ENCODE results near the gene BCAN. TPM values are rescaled to one million over a fixed set of nuclear protein-coding genes. Genes with fewer than 3 reads are reported as not detected.

Gene BCAN, protein sequence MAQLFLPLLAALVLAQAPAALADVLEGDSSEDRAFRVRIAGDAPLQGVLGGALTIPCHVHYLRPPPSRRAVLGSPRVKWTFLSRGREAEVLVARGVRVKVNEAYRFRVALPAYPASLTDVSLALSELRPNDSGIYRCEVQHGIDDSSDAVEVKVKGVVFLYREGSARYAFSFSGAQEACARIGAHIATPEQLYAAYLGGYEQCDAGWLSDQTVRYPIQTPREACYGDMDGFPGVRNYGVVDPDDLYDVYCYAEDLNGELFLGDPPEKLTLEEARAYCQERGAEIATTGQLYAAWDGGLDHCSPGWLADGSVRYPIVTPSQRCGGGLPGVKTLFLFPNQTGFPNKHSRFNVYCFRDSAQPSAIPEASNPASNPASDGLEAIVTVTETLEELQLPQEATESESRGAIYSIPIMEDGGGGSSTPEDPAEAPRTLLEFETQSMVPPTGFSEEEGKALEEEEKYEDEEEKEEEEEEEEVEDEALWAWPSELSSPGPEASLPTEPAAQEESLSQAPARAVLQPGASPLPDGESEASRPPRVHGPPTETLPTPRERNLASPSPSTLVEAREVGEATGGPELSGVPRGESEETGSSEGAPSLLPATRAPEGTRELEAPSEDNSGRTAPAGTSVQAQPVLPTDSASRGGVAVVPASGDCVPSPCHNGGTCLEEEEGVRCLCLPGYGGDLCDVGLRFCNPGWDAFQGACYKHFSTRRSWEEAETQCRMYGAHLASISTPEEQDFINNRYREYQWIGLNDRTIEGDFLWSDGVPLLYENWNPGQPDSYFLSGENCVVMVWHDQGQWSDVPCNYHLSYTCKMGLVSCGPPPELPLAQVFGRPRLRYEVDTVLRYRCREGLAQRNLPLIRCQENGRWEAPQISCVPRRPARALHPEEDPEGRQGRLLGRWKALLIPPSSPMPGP
- total RNA-seq = 1 to 10 TPM in 1 of 4 donors, under 1 TPM in 2, not detected in 1; 0.45 to 1.0 (median 0.99) TPM

DNA sequence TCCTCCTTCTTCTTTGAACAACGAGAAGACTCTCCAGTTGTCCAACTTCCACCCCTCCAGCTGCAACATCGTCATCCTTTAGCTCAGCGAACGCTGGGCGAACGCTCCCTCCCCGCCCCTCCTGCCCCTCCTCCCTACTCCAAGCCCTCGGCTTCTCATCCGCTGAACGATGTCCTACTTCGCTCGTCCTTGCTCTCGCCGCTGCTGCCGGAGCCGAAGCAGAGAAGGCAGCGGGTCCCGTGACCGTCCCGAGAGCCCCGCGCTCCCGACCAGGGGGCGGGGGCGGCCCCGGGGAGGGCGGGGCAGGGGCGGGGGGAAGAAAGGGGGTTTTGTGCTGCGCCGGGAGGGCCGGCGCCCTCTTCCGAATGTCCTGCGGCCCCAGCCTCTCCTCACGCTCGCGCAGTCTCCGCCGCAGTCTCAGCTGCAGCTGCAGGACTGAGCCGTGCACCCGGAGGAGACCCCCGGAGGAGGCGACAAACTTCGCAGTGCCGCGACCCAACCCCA is at the start of gene BCAN:
Gene BCAN (plus strand): TSS at position 357 of the 504 bp plus-strand sequence. CDS start 3,938 bp downstream, outside the sequence.
- under 1% methylated on average over 25 of the region's 46 CpGs for WGBS
- Histone ChIP-seq H3K36me3 (no peaks in the 10 kb centered on the region), H3K9me3 (no peaks in the 10 kb centered on the region), H3K4me3 (peak within 1 kb of the TSS; percentile 44 to 53 (median 50)), H3K4me1 (peaks cover 12 to 21% (median 18%) of the 10 kb centered on the region in 4 donors), H3K27ac (replicated peaks in 1 of 4) (no peak within 1 kb of the TSS), H3K27me3 (peaks cover 3 to 97% (median 44%) of the 10 kb centered on the region in 4 donors)
- intact Hi-C loops (cut with DNase I) = no loop called here
- TF ChIP-seq POLR2A (IDR thresholded peaks at IDR 0.05; ENCODE audit: low read depth) (no peak), POLR2AphosphoS5 (IDR thresholded peaks at IDR 0.05) (no peak), EP300 (IDR thresholded peaks at IDR 0.05) (no peak)
- TF ChIP-seq, protein P1, sequence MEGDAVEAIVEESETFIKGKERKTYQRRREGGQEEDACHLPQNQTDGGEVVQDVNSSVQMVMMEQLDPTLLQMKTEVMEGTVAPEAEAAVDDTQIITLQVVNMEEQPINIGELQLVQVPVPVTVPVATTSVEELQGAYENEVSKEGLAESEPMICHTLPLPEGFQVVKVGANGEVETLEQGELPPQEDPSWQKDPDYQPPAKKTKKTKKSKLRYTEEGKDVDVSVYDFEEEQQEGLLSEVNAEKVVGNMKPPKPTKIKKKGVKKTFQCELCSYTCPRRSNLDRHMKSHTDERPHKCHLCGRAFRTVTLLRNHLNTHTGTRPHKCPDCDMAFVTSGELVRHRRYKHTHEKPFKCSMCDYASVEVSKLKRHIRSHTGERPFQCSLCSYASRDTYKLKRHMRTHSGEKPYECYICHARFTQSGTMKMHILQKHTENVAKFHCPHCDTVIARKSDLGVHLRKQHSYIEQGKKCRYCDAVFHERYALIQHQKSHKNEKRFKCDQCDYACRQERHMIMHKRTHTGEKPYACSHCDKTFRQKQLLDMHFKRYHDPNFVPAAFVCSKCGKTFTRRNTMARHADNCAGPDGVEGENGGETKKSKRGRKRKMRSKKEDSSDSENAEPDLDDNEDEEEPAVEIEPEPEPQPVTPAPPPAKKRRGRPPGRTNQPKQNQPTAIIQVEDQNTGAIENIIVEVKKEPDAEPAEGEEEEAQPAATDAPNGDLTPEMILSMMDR (IDR thresholded peaks at IDR 0.05) = no peak
- DNase-seq (ENCODE audit: extremely low spot score) = no peak

DNA sequence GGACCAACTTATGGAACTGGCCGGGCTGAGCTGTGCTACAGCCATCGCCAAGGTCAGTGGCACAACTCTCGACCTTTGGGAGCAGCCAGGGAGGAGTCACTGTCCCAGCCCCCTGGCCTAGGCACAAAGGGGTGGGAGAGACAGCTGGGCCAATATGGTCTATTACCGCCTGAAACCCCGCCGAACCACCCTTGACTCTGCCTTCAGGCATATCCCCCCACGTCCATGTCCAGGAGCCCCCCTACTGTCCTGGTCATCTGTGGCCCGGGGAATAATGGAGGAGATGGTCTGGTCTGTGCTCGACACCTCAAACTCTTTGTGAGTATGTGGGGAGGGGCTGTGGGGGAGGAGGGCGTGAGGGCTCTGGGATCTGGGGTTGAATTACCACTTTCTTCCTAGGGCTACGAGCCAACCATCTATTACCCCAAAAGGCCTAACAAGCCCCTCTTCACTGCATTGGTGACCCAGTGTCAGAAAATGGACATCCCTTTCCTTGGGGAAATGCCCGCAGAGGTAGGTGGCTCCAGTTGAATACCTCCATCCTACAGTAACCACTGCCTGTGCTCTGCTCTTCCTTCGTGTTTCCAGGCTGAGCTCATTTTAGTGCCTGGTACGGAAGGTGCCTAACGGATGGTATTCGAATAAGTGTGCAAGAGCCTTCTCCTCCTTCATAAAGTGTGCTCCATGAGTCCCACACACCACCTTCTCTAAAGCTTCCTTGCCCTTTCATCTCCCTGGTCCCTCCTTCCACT is 49.6 kb upstream of the BCAN start:
- intact Hi-C loops (cut with DNase I) = loop anchor here (5.0 to 10.0 kb wide), 2 partner anchors 108 to 135 kb away; no protein-coding TSS in a partner anchor
- peak overlapping the region; percentile 85 to 91 (median 88) for H3K27ac ChIP-seq (replicated peaks in 1 of 4)

DNA sequence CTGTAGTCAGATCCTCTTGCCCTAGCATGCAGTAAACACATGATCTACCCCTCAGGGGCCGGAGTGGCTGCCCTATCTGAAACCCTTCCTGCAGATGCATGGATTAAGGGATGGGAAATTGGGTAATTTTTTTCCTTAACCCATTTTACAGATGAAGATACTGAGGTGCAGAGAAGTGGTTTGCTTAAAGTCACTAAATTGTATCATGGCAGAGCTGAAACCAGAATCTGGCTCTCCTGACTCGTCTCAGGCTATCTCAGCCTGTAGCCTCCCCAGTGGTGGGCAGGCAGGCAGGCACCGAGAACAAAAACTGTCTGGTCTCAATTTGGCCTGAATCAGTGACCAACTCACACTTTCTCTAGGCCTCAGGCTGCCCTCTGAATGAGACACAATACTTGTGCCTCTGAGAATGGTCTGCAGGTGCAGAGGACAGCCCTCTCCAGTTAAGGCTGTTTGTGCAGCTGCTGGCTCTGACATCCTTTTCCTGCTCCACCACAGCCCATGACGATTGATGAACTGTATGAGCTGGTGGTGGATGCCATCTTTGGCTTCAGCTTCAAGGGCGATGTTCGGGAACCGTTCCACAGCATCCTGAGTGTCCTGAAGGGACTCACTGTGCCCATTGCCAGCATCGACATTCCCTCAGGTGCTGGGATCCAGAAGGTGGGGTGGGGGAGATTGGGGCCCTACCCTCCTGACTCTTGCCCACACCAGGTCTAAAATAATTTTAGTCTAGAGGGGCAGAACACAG is 48.8 kb upstream of the BCAN start:
- intact Hi-C loops (cut with DNase I) = loop anchor here (5.0 to 10.0 kb wide), 2 partner anchors 108 to 136 kb away; no protein-coding TSS in a partner anchor
- Histone ChIP-seq H3K27me3 (no peaks in the 10 kb centered on the region), H3K4me1 (peaks cover 11 to 21% (median 19%) of the 10 kb centered on the region in 4 donors), H3K9me3 (no peaks in the 10 kb centered on the region), H3K36me3 (peaks cover 28 to 54% (median 52%) of the 10 kb centered on the region in 4 donors), H3K27ac (replicated peaks in 1 of 4) (peak overlapping the region in 2 of 4 donors; percentile 90 to 91), H3K4me3 (no peak overlapping the region)
- TF ChIP-seq EP300 (IDR thresholded peaks at IDR 0.05) (no peak), POLR2A (IDR thresholded peaks at IDR 0.05; ENCODE audit: low read depth) (no peak), POLR2AphosphoS5 (IDR thresholded peaks at IDR 0.05) (no peak)
- TF ChIP-seq, protein P1 (IDR thresholded peaks at IDR 0.05) = no peak
- 65% methylated on average over 4 of the region's 8 CpGs for WGBS
- DNase-seq (ENCODE audit: extremely low spot score) = no peak

More for the DNA sequence above, 49.6 kb upstream of the BCAN start:
- TF ChIP-seq EP300 (IDR thresholded peaks at IDR 0.05) (no peak), POLR2AphosphoS5 (IDR thresholded peaks at IDR 0.05) (no peak), POLR2A (IDR thresholded peaks at IDR 0.05; ENCODE audit: low read depth) (no peak)
- TF ChIP-seq, protein P1 (IDR thresholded peaks at IDR 0.05) = no peak
- H3K36me3 ChIP-seq = peaks cover 23 to 46% (median 45%) of the 10 kb centered on the region in 4 donors
- H3K27me3 ChIP-seq = no peaks in the 10 kb centered on the region
- peaks cover 11 to 21% (median 19%) of the 10 kb centered on the region in 4 donors for H3K4me1 ChIP-seq
- DNase-seq (ENCODE audit: extremely low spot score) = no peak
- no peaks in the 10 kb centered on the region for H3K9me3 ChIP-seq
- 63% methylated on average over 9 of the region's 16 CpGs for WGBS
- peak overlapping the region; percentile 72 to 87 (median 80) for H3K4me3 ChIP-seq
